ENCODE measurements around the gene AK3.
"Not testable (repeated sequence)": the region's sequence is repeated elsewhere in the genome, so short reads cannot be mapped to it uniquely, and the experiment has no call there.

Gene AK3

GRCh38 chr9:4662989-4663792 lies 77.8 kb downstream of the AK3 start:
- no peak for DNase-seq

GRCh38 chr9:4662108-4662988 lies 78.7 kb downstream of the AK3 start, which contains the start of gene PLPP6:
TSS of gene PLPP6 (plus strand) at chr9:4662294. CDS start at chr9:4662376, 82 bp downstream.
- DNase-seq, result peak; percentile 92

DNA sequence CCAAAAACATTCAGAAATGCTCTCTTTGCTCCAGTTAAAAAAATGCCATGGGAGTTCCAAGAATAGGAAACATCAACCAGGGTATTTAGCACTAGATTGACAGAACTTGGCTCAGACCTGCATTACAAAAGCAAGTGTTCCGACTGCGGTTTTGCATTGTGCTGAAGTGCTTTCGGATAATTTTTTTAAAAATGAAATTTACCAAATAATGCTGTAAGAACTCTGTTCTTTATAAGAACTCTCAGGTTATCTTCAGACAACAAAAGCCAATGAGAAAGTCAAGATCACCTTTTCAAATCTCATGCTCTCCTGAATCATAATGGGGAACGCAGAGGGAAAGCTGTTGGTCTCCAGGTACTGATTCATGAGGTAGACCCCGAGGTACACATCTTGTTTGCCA lies 79.4 kb downstream of the AK3 start:
- DNase-seq, result no peak

DNA sequence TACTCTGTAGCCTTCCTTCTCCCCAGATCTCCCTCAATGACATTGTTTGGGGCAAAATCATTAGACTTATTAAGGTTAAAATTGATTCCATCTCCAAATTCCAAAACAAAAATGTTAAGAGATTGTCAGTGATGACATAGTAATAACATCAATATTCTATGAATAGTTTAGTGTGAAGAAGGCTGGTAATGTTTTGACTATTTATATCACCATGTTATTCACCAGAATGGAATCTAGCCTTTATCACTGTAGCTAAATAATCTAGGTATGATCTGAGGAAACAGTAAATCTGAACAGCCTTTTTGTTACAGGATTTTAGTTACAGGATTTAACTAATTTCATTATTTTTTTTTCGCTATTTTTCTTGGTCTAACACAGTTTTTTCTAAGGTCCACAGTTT lies 79.8 kb downstream of the AK3 start:
- DNase-seq, result no peak

DNA sequence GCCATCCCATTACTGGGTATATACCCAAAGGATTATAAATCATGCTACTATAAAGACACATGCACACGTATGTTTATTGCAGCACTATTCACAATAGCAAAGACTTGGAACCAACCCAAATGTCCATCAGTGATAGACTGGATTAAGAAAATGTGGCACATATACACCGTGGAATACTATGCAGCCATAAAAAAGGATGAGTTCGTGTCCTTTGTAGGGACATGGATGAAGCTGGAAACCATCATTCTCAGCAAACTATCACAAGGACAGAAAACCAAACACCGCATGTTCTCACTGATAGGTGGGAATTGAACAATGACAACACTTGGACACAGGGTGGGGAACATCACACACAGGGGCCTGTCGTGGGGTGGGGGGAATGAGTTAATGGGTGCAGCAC lies 80.3 kb downstream of the AK3 start:
- DNase-seq, result not testable (repeated sequence)
